K562 (cell line): ENCODE data around the gene SEMA4F. TPM values are rescaled to one million over a fixed set of nuclear protein-coding genes. Genes with fewer than 3 reads are reported as not detected.

Experiments
- CHAMP1 ChIP-seq: fragments of 450-650 bp; IDR thresholded peaks from 2 replicates; pipeline ENCODE4 v1.6.1; 2016; ENCODE audit warnings: mild to moderate bottlenecking
- E2F6 ChIP-seq, 2 experiments: IDR thresholded peaks; 2 replicates each; pipeline ENCODE4 v1.6.1; 2011; ENCODE audit warnings: borderline replicate concordance in 1 of 2, control low read depth in 1 of 2, low read depth in 1 of 2, low read length in 1 of 2, mild to moderate bottlenecking in 1 of 2, mixed read lengths in 1 of 2, moderate library complexity in 1 of 2; ENCODE audit not compliant: insufficient read depth in 1 of 2, insufficient read length in 1 of 2, poor library complexity in 1 of 2, severe bottlenecking in 1 of 2; ENCODE audit errors: extremely low read depth in 1 of 2
- JUND ChIP-seq, 2 experiments: IDR thresholded peaks; 2 replicates in 1 of 2; 3 replicates in 1 of 2; pipeline ENCODE4 v1.6.1; 2011; ENCODE audit warnings: borderline replicate concordance in 2 of 2, low read depth in 2 of 2, low read length in 2 of 2, improper control_type of control experiment in 1 of 2, missing biosample characterization in 1 of 2, missing genetic modification characterization in 1 of 2, missing genetic modification reagents in 1 of 2
- MAFG ChIP-seq: fragments of 450-650 bp; conservative IDR thresholded peaks from 2 replicates; pipeline ENCODE4 v1.6.1; 2016; ENCODE audit warnings: missing genetic modification characterization, missing compliant biosample characterization
- TCF7L2 ChIP-seq: fragments of 150-350 bp; IDR thresholded peaks from 2 replicates; pipeline ENCODE4 v1.6.1; 2016; ENCODE audit warnings: low read depth, mild to moderate bottlenecking, low read length, moderate library complexity
- ZFP30 ChIP-seq: fragments of 250-450 bp; sonication (Bioruptor Pico); IDR thresholded peaks from 2 replicates; pipeline ENCODE4 v1.8.0; 2022; ENCODE audit warnings: moderate library complexity, mild to moderate bottlenecking, inconsistent platforms, borderline replicate concordance
- polyA plus RNA-seq, 8 experiments: library from polyadenylated mRNA; depleted of rRNA in 4 of 8; stranded (reverse) in 5 of 8; unstranded in 3 of 8; fragments of >200 nt; fragmentation: Nextera tagmentation in 2 of 8; fragmentation: Illumina TruSeq in 1 of 8; extraction: Ambion mirVana in 2 of 8; extraction: Trizol in 1 of 8; gene quantifications; 2 replicates each; pipeline versions ENCODE4 v1.2.1 to v1.2.3, GENCODE V29; 2011 to 2014; ENCODE audit warnings: inconsistent platforms in 1 of 8, missing spikeins in 1 of 8
- total RNA-seq, 7 experiments: library from RNA; depleted of rRNA in 6 of 7; stranded (reverse); fragments of >200 nt in 6 of 7; fragmentation: Illumina TruSeq in 2 of 7; extraction: Trizol in 2 of 7; gene quantifications; 2 replicates each; pipeline versions ENCODE4 v1.2.1 to v1.2.3, GENCODE V29; 2011 to 2021; ENCODE audit warnings: low replicate concordance in 1 of 7
- TF ChIP-seq, protein P1 (sequence below): fragments of 450-650 bp; formaldehyde crosslinking; IDR thresholded peaks from 2 replicates; pipeline ENCODE4 v1.4.0; 2020; ENCODE audit warnings: mild to moderate bottlenecking, moderate library complexity
- TF ChIP-seq, protein P2 (sequence below): fragments of 250-450 bp; sonication (Bioruptor Pico); IDR thresholded peaks from 2 replicates; pipeline ENCODE4 v1.5.0; 2021

Gene SEMA4F
- total and polyA plus RNA-seq, 9 of the 15 experiments (the other 6 are each of a cell fraction or from before 2014, with no cell fraction given), result 0.08 to 1.6 (median 0.33) TPM

- TF ChIP-seq ZFP30 (CRISPR knock-in tag) (no peak), E2F6 (IDR thresholded peaks at IDR 0.05; ENCODE audit: borderline replicate concordance in 1 of 2, extremely low read depth in 1 of 2, insufficient read depth in 1 of 2, insufficient read length in 1 of 2, low read depth in 1 of 2, low read length in 1 of 2, poor library complexity in 1 of 2, severe bottlenecking in 1 of 2) (no peak), TCF7L2 (no peak), MAFG (peak; percentile 84), CHAMP1 (no peak), JUND (IDR thresholded peaks at IDR 0.05; ENCODE audit: borderline replicate concordance, low read depth, low read length) (peak; percentile 77), JUND (tag; IDR thresholded peaks at IDR 0.05; ENCODE audit: borderline replicate concordance, low read depth, low read length) (peak; percentile 65; the same call in 2 of the 3 replicates)
- TF ChIP-seq, protein P1, sequence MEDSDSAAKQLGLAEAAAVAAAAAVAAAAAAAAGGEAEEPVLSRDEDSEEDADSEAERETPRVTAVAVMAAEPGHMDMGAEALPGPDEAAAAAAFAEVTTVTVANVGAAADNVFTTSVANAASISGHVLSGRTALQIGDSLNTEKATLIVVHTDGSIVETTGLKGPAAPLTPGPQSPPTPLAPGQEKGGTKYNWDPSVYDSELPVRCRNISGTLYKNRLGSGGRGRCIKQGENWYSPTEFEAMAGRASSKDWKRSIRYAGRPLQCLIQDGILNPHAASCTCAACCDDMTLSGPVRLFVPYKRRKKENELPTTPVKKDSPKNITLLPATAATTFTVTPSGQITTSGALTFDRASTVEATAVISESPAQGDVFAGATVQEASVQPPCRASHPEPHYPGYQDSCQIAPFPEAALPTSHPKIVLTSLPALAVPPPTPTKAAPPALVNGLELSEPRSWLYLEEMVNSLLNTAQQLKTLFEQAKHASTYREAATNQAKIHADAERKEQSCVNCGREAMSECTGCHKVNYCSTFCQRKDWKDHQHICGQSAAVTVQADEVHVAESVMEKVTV (CRISPR knock-in tag), result no peak
- TF ChIP-seq, protein P2, sequence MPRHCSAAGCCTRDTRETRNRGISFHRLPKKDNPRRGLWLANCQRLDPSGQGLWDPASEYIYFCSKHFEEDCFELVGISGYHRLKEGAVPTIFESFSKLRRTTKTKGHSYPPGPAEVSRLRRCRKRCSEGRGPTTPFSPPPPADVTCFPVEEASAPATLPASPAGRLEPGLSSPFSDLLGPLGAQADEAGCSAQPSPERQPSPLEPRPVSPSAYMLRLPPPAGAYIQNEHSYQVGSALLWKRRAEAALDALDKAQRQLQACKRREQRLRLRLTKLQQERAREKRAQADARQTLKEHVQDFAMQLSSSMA (CRISPR knock-in tag), result no peak
Measured at GRCh38 chr2:74625658-74626425, 28.2 kb upstream of the SEMA4F start (continued).
